A549 (cell line): ENCODE results near the gene RUNDC1. TPM values are rescaled to one million over a fixed set of nuclear protein-coding genes. Genes with fewer than 3 reads are reported as not detected.
"Not testable (repeated sequence)": the region's sequence is repeated elsewhere in the genome, so short reads cannot be mapped to it uniquely, and the experiment has no call there.

ENCODE experiments used
- ATAC-seq, 2 experiments: fragments of 200-7000 bp in 1 of 2; fragments of >200 bp in 1 of 2; cut with Nextera tagmentation in 1 of 2; cut with Tn5 transposase in 1 of 2; 3 replicates each; pipeline versions ENCODE4 v1.8.0 to v1.9.1; 2018 to 2020; ENCODE audit warnings: mild to moderate bottlenecking in 1 of 2, moderate library complexity in 1 of 2
- CTCF ChIA-PET: fragments of 300-600 bp; sonication (Branson Sonifier 250); formaldehyde crosslinking; extraction: SDS; loops from one replicate; lab custom pipeline; 2021; ENCODE audit warnings: antibody characterized with exemption, inconsistent platforms; lab: Yijun Ruan, JAX
- POLR2A ChIA-PET: fragments of 350-600 bp; formaldehyde crosslinking; extraction: SDS; loops from one replicate; lab custom pipeline; 2021; ENCODE audit warnings: antibody characterized with exemption, inconsistent platforms; lab: Yijun Ruan, JAX
- DNase-seq, 2 experiments: peaks; one replicate each; pipeline versions ENCODE4 v3.0.0 to v3.0.0-alpha.2; 2011 to 2016; ENCODE audit warnings: low read depth in 1 of 2, low spot score in 1 of 2
- FAIRE-seq: peaks from 2 replicates; lab custom pipeline; 2011; peaks lifted over from hg19 to GRCh38; lab: Jason Lieb, UNC
- H3K27ac ChIP-seq, 2 experiments: fragments of >200 bp; sonication (Bioruptor Twin); formaldehyde crosslinking; 3 replicates each; pipeline ENCODE4 v1.5.1; 2016 to 2017
- H3K4me1 ChIP-seq: fragments of >200 bp; sonication (Bioruptor Twin); formaldehyde crosslinking; 3 replicates; pipeline ENCODE4 v1.6.1; 2016
- H3K4me2 ChIP-seq: fragments of >200 bp; sonication (Bioruptor Twin); formaldehyde crosslinking; 3 replicates; pipeline ENCODE4 v1.6.1; 2016
- H3K4me3 ChIP-seq: fragments of >200 bp; sonication (Bioruptor Twin); formaldehyde crosslinking; 3 replicates; pipeline ENCODE4 v1.5.1; 2016
- H3K9me3 ChIP-seq: fragments of >200 bp; sonication (Bioruptor Twin); formaldehyde crosslinking; 3 replicates; pipeline ENCODE4 v1.6.1; 2016
- CHD4 ChIP-seq: fragments of 200-600 bp; sonication (generic); IDR thresholded peaks from 2 replicates; pipeline ENCODE4 v1.6.1; 2016; ENCODE audit warnings: antibody characterized with exemption, mild to moderate bottlenecking, borderline replicate concordance
- ELK1 ChIP-seq: fragments of 150-350 bp; IDR thresholded peaks from 2 replicates; pipeline ENCODE4 v1.6.1; 2014; ENCODE audit warnings: low read depth, mild to moderate bottlenecking, low read length
- FOSB ChIP-seq: fragments of 250-450 bp; sonication (Bioruptor Pico); IDR thresholded peaks from 2 replicates; pipeline ENCODE4 v1.5.0; 2020; ENCODE audit warnings: mild to moderate bottlenecking, moderate library complexity
- GATA3 ChIP-seq: IDR thresholded peaks from 2 replicates; pipeline ENCODE4 v1.6.1; 2012; ENCODE audit warnings: borderline replicate concordance
- HMGXB4 ChIP-seq: fragments of 250-450 bp; sonication (Bioruptor Pico); IDR thresholded peaks from 2 replicates; pipeline ENCODE4 v1.5.0; 2021; ENCODE audit warnings: mild to moderate bottlenecking, moderate library complexity, borderline replicate concordance
- JUN ChIP-seq, 2 experiments: fragments of >200 bp; sonication (Bioruptor Twin); formaldehyde crosslinking; IDR thresholded peaks; 2 replicates in 1 of 2; 3 replicates in 1 of 2; pipeline ENCODE4 v1.6.1; 2016 to 2017
- JUNB ChIP-seq: fragments of >200 bp; sonication (Bioruptor Twin); formaldehyde crosslinking; IDR thresholded peaks from 2 replicates; pipeline ENCODE4 v1.6.1; 2016
- KDM5A ChIP-seq: fragments of 200-600 bp; sonication (generic); IDR thresholded peaks from 2 replicates; pipeline ENCODE4 v1.6.1; 2016; ENCODE audit warnings: antibody characterized with exemption, mild to moderate bottlenecking
- MYC ChIP-seq: IDR thresholded peaks from 2 replicates; pipeline ENCODE4 v1.6.1; 2012; ENCODE audit warnings: mild to moderate bottlenecking, inconsistent platforms, low read length, improper control_type of control experiment, borderline replicate concordance
- NR3C1 ChIP-seq: fragments of >200 bp; sonication (Bioruptor Twin); formaldehyde crosslinking; IDR thresholded peaks from 3 replicates; pipeline ENCODE4 v1.6.1; 2017
- POLR2AphosphoS2 ChIP-seq: conservative IDR thresholded peaks from 2 replicates; pipeline ENCODE4 v1.6.1; 2012; ENCODE audit warnings: low read length, improper control_type of control experiment, inconsistent platforms
- TFCP2L1 ChIP-seq: fragments of 250-450 bp; sonication (Bioruptor Pico); IDR thresholded peaks from 2 replicates; pipeline ENCODE4 v1.5.0; 2021; ENCODE audit warnings: mild to moderate bottlenecking
- USF2 ChIP-seq: fragments of 450-650 bp; IDR thresholded peaks from 2 replicates; pipeline ENCODE4 v1.6.1; 2014; ENCODE audit warnings: antibody characterized with exemption
- WGBS: methylation state at CpG from one replicate; pipeline ENCODE4 v1.1.6; 2017; ENCODE audit errors: missing lambda C conversion rate; 5-methylcytosine and 5-hydroxymethylcytosine counted together
- polyA plus RNA-seq, 4 experiments: library from polyadenylated mRNA; depleted of rRNA in 3 of 4; stranded (reverse); fragments of >200 nt; fragmentation: RNase III in 1 of 4; extraction: RNeasy Plus Mini Kit Qiagen cat#74134 plus additional on column Dnase treatment in 1 of 4; gene quantifications; 2 replicates in 3 of 4; 3 replicates in 1 of 4; pipeline ENCODE4 v1.2.3, GENCODE V29; 2011 to 2017

The RUNDC1 gene
- polyA plus RNA-seq, 2 of the 4 experiments (the other 2 are of a cell fraction): 18.7 to 19.1 TPM

GRCh38 chr17:42971589-42971988 is 8.8 kb upstream of the RUNDC1 start (continued):
- TF ChIP-seq USF2 (no peak), NR3C1 (no peak), HMGXB4 (CRISPR knock-in tag) (no peak), JUNB (no peak)

DNA sequence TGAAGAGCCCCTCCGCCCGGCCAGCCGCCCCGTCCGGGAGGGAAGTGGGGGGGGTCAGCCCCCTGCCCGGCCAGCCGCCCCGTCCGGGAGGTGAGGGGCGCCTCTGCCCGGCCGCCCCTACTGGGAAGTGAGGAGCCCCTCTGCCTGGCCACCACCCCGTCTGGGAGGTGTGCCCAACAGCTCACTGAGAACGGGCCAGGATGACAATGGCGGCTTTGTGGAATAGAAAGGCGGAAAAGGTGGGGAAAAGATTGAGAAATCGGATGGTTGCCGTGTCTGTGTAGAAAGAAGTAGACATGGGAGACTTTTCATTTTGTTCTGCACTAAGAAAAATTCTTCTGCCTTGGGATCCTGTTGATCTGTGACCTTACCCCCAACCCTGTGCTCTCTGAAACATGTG is 7.0 kb upstream of the RUNDC1 start:
- FAIRE-seq, DNase-seq, H3K9me3 ChIP-seq, CTCF ChIA-PET, ATAC-seq, H3K27ac ChIP-seq, H3K4me3 ChIP-seq, H3K4me1 ChIP-seq, H3K4me2 ChIP-seq: not testable (repeated sequence)
- 68% methylated on average over 6 of the region's 18 CpGs for WGBS
- POLR2A ChIA-PET: interaction anchor here (2.4 kb wide), 1 partner anchor 25 kb away, joined by 9 read pairs; the partner anchor contains the start of gene RPL27

- H3K4me2 ChIP-seq: no peak overlapping the region
- no peaks in the 10 kb centered on the region for H3K9me3 ChIP-seq
- CTCF ChIA-PET: interaction anchor here (1.0 to 1.4 kb wide), 4 partner anchors 12 to 38 kb away, joined by 3 to 5 read pairs (median 3); partner anchors contain the start of genes AARSD1 and RPL27
- no peak overlapping the region for H3K4me3 ChIP-seq
- DNase-seq (no peak), FAIRE-seq (no peak), ATAC-seq (no peak)
- TF ChIP-seq CHD4 (no peak), KDM5A (no peak), FOSB (CRISPR knock-in tag) (no peak), GATA3 (no peak), MYC (no peak), POLR2AphosphoS2 (no peak)
- no peak overlapping the region for H3K27ac ChIP-seq
- WGBS: 53% methylated on average over 2 of the region's 2 CpGs
- POLR2A ChIA-PET: interaction anchor here (2.4 kb wide), 1 partner anchor 23 kb away, joined by 9 read pairs; the partner anchor contains the start of gene RPL27
- H3K4me1 ChIP-seq: peaks cover 7% of the 10 kb centered on the region; the same call in 2 of the 3 replicates
Measured at GRCh38 chr17:42975265-42975664, 5.1 kb upstream of the RUNDC1 start.

- not testable (repeated sequence) for FAIRE-seq, DNase-seq, H3K9me3 ChIP-seq, H3K27ac ChIP-seq, H3K4me3 ChIP-seq, H3K4me1 ChIP-seq, ATAC-seq, H3K4me2 ChIP-seq
- CTCF ChIA-PET: interaction anchor here (0.8 to 1.4 kb wide), 3 partner anchors 22 to 155 kb away, joined by 3 to 5 read pairs (median 4); partner anchors contain the start of gene RPL27
- 89% methylated on average over 16 of the region's 16 CpGs for WGBS
- POLR2A ChIA-PET: interaction anchor here (2.4 kb wide), 1 partner anchor 22 kb away, joined by 9 read pairs; the partner anchor contains the start of gene RPL27
Measured at GRCh38 chr17:42975701-42976100, 4.7 kb upstream of the RUNDC1 start.

GRCh38 chr17:42979511-42980273 is 673 bp upstream of the RUNDC1 start, which contains the start of gene PTGES3L:
TSS of gene PTGES3L (minus strand) at chr17:42980080. CDS start at chr17:42980053, 27 bp downstream.
- peak; percentile 48 to 57 for DNase-seq
- no peak for FAIRE-seq
- peak; percentile 51 to 61; a peak in 5 of 6 replicates for ATAC-seq
- ChIA-PET CTCF (interaction anchor here (1.0 to 11.1 kb wide), 7 partner anchors 11 to 141 kb away, joined by 3 to 86 read pairs (median 3); partner anchors contain the start of gene RPL27), POLR2A (interaction anchor here (2.0 kb wide), 1 partner anchor 18 kb away, joined by 36 read pairs; the partner anchor contains the start of gene RPL27)
- H3K4me2 ChIP-seq: peak within 1 kb of the TSS; percentile 95
- peaks cover 26% of the 10 kb centered on the region for H3K4me1 ChIP-seq
- H3K27ac ChIP-seq: peak within 1 kb of the TSS; percentile 89 to 96
- peak within 1 kb of the TSS; percentile 86 for H3K4me3 ChIP-seq
- H3K9me3 ChIP-seq: no peaks in the 10 kb centered on the region
- TF ChIP-seq JUN (IDR thresholded peaks at IDR 0.05): no peak
- TF ChIP-seq TFCP2L1 (CRISPR knock-in tag): no peak
- no peak for TF ChIP-seq HMGXB4 (CRISPR knock-in tag)
- peak; percentile 60; the same call in 1 of the 2 replicates for TF ChIP-seq ELK1
- WGBS: 52% methylated on average over 19 of the region's 21 CpGs
